Measurements from ENCODE around the gene JOSD1. TPM values are rescaled to one million over a fixed set of nuclear protein-coding genes. Genes with fewer than 3 reads are reported as not detected.

JOSD1 gene
- total RNA-seq, 4 donors from 2014 or later = 25.1 to 50.5 (median 42.4) TPM

GRCh38 chr22:38713921-38714320, 13.2 kb upstream of the JOSD1 start:
- H3K27me3 ChIP-seq = no peaks in the 10 kb centered on the region
- H3K4me3 ChIP-seq = no peak overlapping the region
- DNase-seq (no peak), ATAC-seq (no peak)
- in situ Hi-C loops (cut with MboI; ENCODE audit: low sequenced_read_pairs in 4 of 4) (no loop called here), intact Hi-C loops (cut with DNase I; ENCODE audit: low total_unique reads) (no loop called here)
- no peaks in the 10 kb centered on the region for H3K9me3 ChIP-seq
- TF ChIP-seq POLR2A (IDR thresholded peaks at IDR 0.05) (no peak), CTCF (IDR thresholded peaks at IDR 0.05 in 4 of 5, conservative IDR thresholded peaks at IDR 0.05 in 1 of 5) (no peak)
- H3K27ac ChIP-seq = no peak overlapping the region
- peaks cover 0 to 30% of the 10 kb centered on the region in 2 donors for H3K36me3 ChIP-seq
- peaks cover 35 to 38% of the 10 kb centered on the region in 2 donors for H3K4me1 ChIP-seq

- DNase-seq = no peak
- intact Hi-C loops (cut with DNase I; ENCODE audit: low total_unique reads) (no loop called here), in situ Hi-C loops (cut with MboI; ENCODE audit: low sequenced_read_pairs in 4 of 4) (no loop called here)
- Histone ChIP-seq H3K9me3 (no peaks in the 10 kb centered on the region), H3K4me1 (peaks cover 38 to 41% of the 10 kb centered on the region in 2 donors), H3K36me3 (peaks cover 0 to 27% of the 10 kb centered on the region in 2 donors), H3K27me3 (no peaks in the 10 kb centered on the region), H3K4me3 (no peak overlapping the region), H3K27ac (peak overlapping the region in 2 of 4 donors; percentile 6 to 11)
- TF ChIP-seq POLR2A (IDR thresholded peaks at IDR 0.05) (no peak), CTCF (IDR thresholded peaks at IDR 0.05 in 4 of 5, conservative IDR thresholded peaks at IDR 0.05 in 1 of 5) (no peak)
- ATAC-seq = no peak
These were observed 11.9 kb upstream of the JOSD1 start for GRCh38 chr22:38712486-38713207.

GRCh38 chr22:38710866-38711265, 10.1 kb upstream of the JOSD1 start:
- Histone ChIP-seq H3K4me3 (no peak overlapping the region), H3K9me3 (no peaks in the 10 kb centered on the region), H3K27ac (no peak overlapping the region), H3K4me1 (peaks cover 46 to 50% of the 10 kb centered on the region in 2 donors), H3K27me3 (no peaks in the 10 kb centered on the region), H3K36me3 (peaks cover 0 to 9% of the 10 kb centered on the region in 2 donors)
- TF ChIP-seq POLR2A (IDR thresholded peaks at IDR 0.05) (no peak), CTCF (IDR thresholded peaks at IDR 0.05 in 4 of 5, conservative IDR thresholded peaks at IDR 0.05 in 1 of 5) (no peak)
- no peak for ATAC-seq
- no peak for DNase-seq
- in situ Hi-C loops (cut with MboI; ENCODE audit: low sequenced_read_pairs in 4 of 4) = no loop called here
- intact Hi-C loops (cut with DNase I; ENCODE audit: low total_unique reads) = no loop called here

- intact Hi-C loops (cut with DNase I; ENCODE audit: low total_unique reads) = no loop called here
- Histone ChIP-seq H3K9me3 (no peaks in the 10 kb centered on the region), H3K27me3 (no peaks in the 10 kb centered on the region), H3K4me1 (peaks cover 46 to 48% of the 10 kb centered on the region in 2 donors), H3K27ac (peak overlapping the region in 1 of 4 donors; percentile 96), H3K36me3 (peaks cover 0 to 9% of the 10 kb centered on the region in 2 donors), H3K4me3 (no peak overlapping the region)
- in situ Hi-C loops (cut with MboI; ENCODE audit: low sequenced_read_pairs in 4 of 4) = no loop called here
- ATAC-seq (no peak), DNase-seq (no peak)
- no peak for TF ChIP-seq CTCF (IDR thresholded peaks at IDR 0.05 in 4 of 5, conservative IDR thresholded peaks at IDR 0.05 in 1 of 5)
- TF ChIP-seq POLR2A (IDR thresholded peaks at IDR 0.05) = no peak
These were observed 9.6 kb upstream of the JOSD1 start for GRCh38 chr22:38710351-38710750.
